H1 (cell line): ENCODE results near the gene CIRBP. TPM values are rescaled to one million over a fixed set of nuclear protein-coding genes. Genes with fewer than 3 reads are reported as not detected.

ENCODE experiments used
- CTCF ChIA-PET: fragments of 300-600 bp; sonication (Branson Sonifier 250); formaldehyde crosslinking; loops from one replicate; lab custom pipeline; 2021; ENCODE audit not compliant: partially characterized antibody; lab: Charles Lee
- POLR2A ChIA-PET: fragments of 300-600 bp; sonication (Branson Sonifier 250); formaldehyde crosslinking; loops from one replicate; lab custom pipeline; 2021; ENCODE audit warnings: inconsistent platforms; ENCODE audit not compliant: partially characterized antibody; lab: Charles Lee
- DNase-seq, 2 experiments: peaks; one replicate each; pipeline versions ENCODE4 v3.0.0 to v3.0.0-alpha.2; 2010 to 2022; ENCODE audit warnings: low spot score in 2 of 2, low read depth in 1 of 2, mixed read lengths in 1 of 2
- FAIRE-seq: peaks from 2 replicates; lab custom pipeline; 2011; peaks lifted over from hg19 to GRCh38; lab: Jason Lieb, UNC
- H2AFZ ChIP-seq: 2 replicates; pipeline ENCODE4 v1.8.1; 2012; ENCODE audit warnings: low read length, inconsistent platforms
- H2AK5ac ChIP-seq: 2 replicates; pipeline ENCODE4 v1.6.1; 2013; ENCODE audit warnings: low read depth, low read length
- H2BK120ac ChIP-seq: replicated peaks from 2 replicates; pipeline ENCODE3; 2013; ENCODE audit warnings: low read depth, low read length, inconsistent platforms
- H2BK12ac ChIP-seq: 2 replicates; pipeline ENCODE4 v1.6.1; 2013; ENCODE audit warnings: low read depth, low read length
- H2BK15ac ChIP-seq: 2 replicates; pipeline ENCODE4 v1.6.1; 2013; ENCODE audit warnings: low read length
- H2BK20ac ChIP-seq: 2 replicates; pipeline ENCODE4 v1.6.1; 2013; ENCODE audit warnings: low read length
- H2BK5ac ChIP-seq: 2 replicates; pipeline ENCODE4 v1.6.1; 2013; ENCODE audit warnings: low read depth, low read length
- H3K14ac ChIP-seq: 2 replicates; pipeline ENCODE4 v1.6.1; 2013; ENCODE audit warnings: inconsistent platforms; ENCODE audit not compliant: insufficient read length
- H3K18ac ChIP-seq: 2 replicates; pipeline ENCODE4 v1.6.1; 2013; ENCODE audit warnings: low read length; ENCODE audit errors: extremely low read depth
- H3K23ac ChIP-seq: 2 replicates; pipeline ENCODE4 v1.6.1; 2013; ENCODE audit warnings: inconsistent platforms; ENCODE audit not compliant: insufficient read length
- H3K23me2 ChIP-seq: 2 replicates; pipeline ENCODE4 v1.6.1; 2013; ENCODE audit warnings: low read depth, low read length
- H3K27ac ChIP-seq: 2 replicates; pipeline ENCODE4 v1.6.1; 2011; ENCODE audit warnings: low read depth, low read length, inconsistent platforms
- H3K27me3 ChIP-seq, 4 experiments: replicated peaks in 1 of 4; 1 replicate in 1 of 4; 2 replicates in 3 of 4; pipeline versions ENCODE4 v1.6.1 to v1.8.1; 2011 to 2013; ENCODE audit warnings: low read length in 3 of 4, mild to moderate bottlenecking in 3 of 4, inconsistent platforms in 2 of 4, mixed read lengths in 2 of 4, moderate library complexity in 1 of 4; ENCODE audit not compliant: control insufficient read depth in 3 of 4, insufficient read depth in 3 of 4; ENCODE audit errors: extremely low read depth in 1 of 4
- H3K36me3 ChIP-seq, 4 experiments: 2 replicates each; pipeline versions ENCODE4 v1.6.1 to v1.8.1; 2011 to 2013; ENCODE audit warnings: mild to moderate bottlenecking in 4 of 4, low read length in 3 of 4, moderate library complexity in 2 of 4, control low read depth in 1 of 4, inconsistent platforms in 1 of 4; ENCODE audit not compliant: insufficient read depth in 4 of 4, control insufficient read depth in 2 of 4
- H3K4ac ChIP-seq: replicated peaks from 2 replicates; pipeline ENCODE3; 2013; ENCODE audit warnings: low read length, low read depth, mixed read lengths, inconsistent platforms; ENCODE audit not compliant: insufficient read length
- H3K4me1 ChIP-seq, 4 experiments: replicated peaks in 1 of 4; 1 replicate in 1 of 4; 2 replicates in 3 of 4; pipeline versions ENCODE4 v1.6.1 to v1.8.1; 2011 to 2013; ENCODE audit warnings: low read length in 3 of 4, inconsistent platforms in 2 of 4, mixed read lengths in 1 of 4; ENCODE audit not compliant: insufficient read depth in 4 of 4, control insufficient read depth in 3 of 4
- H3K4me2 ChIP-seq, 2 experiments: 2 replicates each; pipeline versions ENCODE4 v1.6.1 to v1.8.1; 2011 to 2013; ENCODE audit warnings: low read depth in 2 of 2, low read length in 2 of 2, control low read depth in 1 of 2, inconsistent platforms in 1 of 2, mild to moderate bottlenecking in 1 of 2; ENCODE audit not compliant: insufficient read depth in 1 of 2
- H3K4me3 ChIP-seq, 4 experiments: fragments of 200-600, 300-600 bp in 1 of 4; sonication (generic), shearing (Covaris generic), sonication (Bioruptor Twin) in 1 of 4; 2 replicates each; pipeline versions ENCODE4 v1.5.1 to v1.8.1; 2011 to 2016; ENCODE audit warnings: low read length in 4 of 4, low read depth in 3 of 4, control low read depth in 2 of 4, inconsistent platforms in 2 of 4, mild to moderate bottlenecking in 2 of 4, mixed read lengths in 1 of 4, moderate library complexity in 1 of 4; ENCODE audit not compliant: insufficient read depth in 2 of 4; ENCODE audit errors: extremely low read depth in 1 of 4
- H3K56ac ChIP-seq: replicated peaks from 2 replicates; pipeline ENCODE3; 2013; ENCODE audit warnings: low read depth, mild to moderate bottlenecking, mixed read lengths, low read length, inconsistent platforms; ENCODE audit not compliant: insufficient read length
- H3K79me1 ChIP-seq: 2 replicates; pipeline ENCODE4 v1.6.1; 2013; ENCODE audit warnings: low read depth, low read length, control low read depth
- H3K79me2 ChIP-seq, 2 experiments: 2 replicates each; pipeline versions ENCODE4 v1.6.1 to v1.8.1; 2012 to 2013; ENCODE audit warnings: low read length in 2 of 2, mild to moderate bottlenecking in 2 of 2, inconsistent platforms in 1 of 2; ENCODE audit not compliant: insufficient read depth in 2 of 2, control insufficient read depth in 1 of 2
- H3K9ac ChIP-seq, 4 experiments: replicated peaks in 1 of 4; 1 replicate in 1 of 4; 2 replicates in 3 of 4; pipeline versions ENCODE4 v1.6.1 to v1.8.1; 2011 to 2013; ENCODE audit warnings: low read depth in 3 of 4, low read length in 3 of 4, control low read depth in 2 of 4, mild to moderate bottlenecking in 2 of 4, moderate library complexity in 2 of 4, inconsistent platforms in 1 of 4; ENCODE audit errors: extremely low read depth in 1 of 4
- H3K9me3 ChIP-seq, 2 experiments: 2 replicates each; pipeline versions ENCODE4 v1.6.1 to v1.8.1; 2012 to 2013; ENCODE audit warnings: mild to moderate bottlenecking in 2 of 2, moderate library complexity in 2 of 2, control low read depth in 1 of 2, inconsistent platforms in 1 of 2, low read depth in 1 of 2, low read length in 1 of 2, mixed read lengths in 1 of 2; ENCODE audit not compliant: insufficient read depth in 2 of 2
- H4K20me1 ChIP-seq, 2 experiments: replicated peaks in 1 of 2; 2 replicates each; pipeline versions ENCODE3 to v1.8.1; 2011 to 2013; ENCODE audit warnings: inconsistent platforms in 2 of 2, low read length in 2 of 2, mild to moderate bottlenecking in 1 of 2; ENCODE audit not compliant: insufficient read depth in 2 of 2, control insufficient read depth in 1 of 2
- H4K5ac ChIP-seq: 2 replicates; pipeline ENCODE4 v1.6.1; 2013; ENCODE audit warnings: low read length, low read depth, mixed read lengths, inconsistent platforms; ENCODE audit not compliant: insufficient read length
- H4K8ac ChIP-seq: 2 replicates; pipeline ENCODE4 v1.8.0; 2013; ENCODE audit warnings: mild to moderate bottlenecking, moderate library complexity, low read length, inconsistent platforms; ENCODE audit not compliant: insufficient read depth; ENCODE audit errors: extremely low read depth
- H4K91ac ChIP-seq: replicated peaks from 2 replicates; pipeline ENCODE3; 2013; ENCODE audit warnings: low read length, mixed read lengths, inconsistent platforms; ENCODE audit not compliant: insufficient read length
- WGBS, 2 experiments: shearing (Covaris generic) in 1 of 2; methylation state at CpG; one replicate each; pipeline versions ENCODE4 v1.1.6 to v1.1.7; 2013 to 2015; ENCODE audit warnings: low lambda C conversion rate in 2 of 2, mixed read lengths in 2 of 2, inconsistent platforms in 1 of 2, low coverage in 1 of 2, missing lambda C conversion rate in 1 of 2; ENCODE audit not compliant: insufficient replicate concordance in 2 of 2, insufficient coverage in 1 of 2, insufficient read length in 1 of 2; ENCODE audit errors: extremely low coverage in 1 of 2, missing lambda C conversion rate in 1 of 2; 5-methylcytosine and 5-hydroxymethylcytosine counted together
- polyA plus RNA-seq, 7 experiments: library from polyadenylated mRNA; depleted of rRNA in 3 of 7; stranded (reverse) in 5 of 7; unstranded in 2 of 7; fragments of >200 nt in 5 of 7; fragments of 200-250 nt in 2 of 7; gene quantifications; 1 replicate in 5 of 7; 2 replicates in 1 of 7; 4 replicates in 1 of 7; pipeline versions ENCODE4 v1.2.1 to v1.2.3, GENCODE V29; 2011 to 2013; ENCODE audit warnings: missing spikeins in 2 of 7, mixed read lengths in 2 of 7
- total RNA-seq: library from RNA; stranded (reverse); fragmentation: NEBNext Ultra II Directional; extraction: Animal tissue kit (Norgen Biotek cat#: 25700); gene quantifications from 2 replicates; pipeline ENCODE4 v1.2.1, GENCODE V29; 2021

CIRBP gene
- total and polyA plus RNA-seq, 2 of the 8 experiments (the other 6 are each of a cell fraction or from before 2014, with no cell fraction given), result 175 to 199 TPM

- Histone ChIP-seq H3K36me3 (no peaks in the 10 kb centered on the region), H4K5ac (no peak overlapping the region), H3K14ac (no peak overlapping the region), H3K23me2 (no peaks in the 10 kb centered on the region), H2BK5ac (no peak overlapping the region), H4K8ac (peak overlapping the region; percentile 79), H3K4me2 (no peak overlapping the region), H3K9me3 (no peaks in the 10 kb centered on the region), H3K56ac (no peak overlapping the region), H2BK15ac (peak overlapping the region; percentile 61; the same call in 1 of the 2 replicates), H2AFZ (no peak overlapping the region), H2BK12ac (no peak overlapping the region), H3K4ac (no peak overlapping the region), H3K79me2 (no peaks in the 10 kb centered on the region), H3K79me1 (no peaks in the 10 kb centered on the region), H3K18ac (no peak overlapping the region), H2AK5ac (0 out of 2 replicates have a peak overlapping the region, but pooled peaks have one; percentile 65), H2BK20ac (no peak overlapping the region), H4K20me1 (no peaks in the 10 kb centered on the region), H3K23ac (no peak overlapping the region), H3K27me3 (peaks cover 0 to 3% (median 2%) of the 10 kb centered on the region in 4 experiments; a peak in 5 of 7 replicates), H3K4me3 (no peak overlapping the region), H2BK120ac (no peak overlapping the region), H3K9ac (no peak overlapping the region), H4K91ac (no peak overlapping the region), H3K27ac (no peak overlapping the region), H3K4me1 (no peaks in the 10 kb centered on the region)
- no peak for FAIRE-seq
- ChIA-PET POLR2A (no interaction called here), CTCF (interaction anchor here (1.2 kb wide), 1 partner anchor 11 kb away, joined by 3 read pairs; no protein-coding TSS in a partner anchor)
- WGBS, 2 experiments, result 94% methylated on average over 9 of the region's 9 CpGs; no CpG with 5 or more reads in 1 of the 2 experiments
- no peak for DNase-seq
Observed at GRCh38 chr19:1321539-1321938, 52.4 kb downstream of the CIRBP start.
